ENCODE data around the gene KIAA1217.

Gene KIAA1217

GRCh38 chr10:24249829-24250415 is 41.0 kb downstream of the KIAA1217 start:
- no peak for DNase-seq

- no peak for DNase-seq
Measured at GRCh38 chr10:24251547-24251946, 42.6 kb downstream of the KIAA1217 start.

GRCh38 chr10:24254180-24254579 is 45.2 kb downstream of the KIAA1217 start:
- no peak for DNase-seq

- DNase-seq = no peak
Measured at GRCh38 chr10:24255115-24255880, 46.4 kb downstream of the KIAA1217 start.

- no peak for DNase-seq
Measured at GRCh38 chr10:24255881-24256311, 47.0 kb downstream of the KIAA1217 start.

GRCh38 chr10:24256619-24257107 is 47.7 kb downstream of the KIAA1217 start:
- DNase-seq = no peak

GRCh38 chr10:24257588-24257987 is 48.6 kb downstream of the KIAA1217 start:
- no peak for DNase-seq

- DNase-seq = no peak
Measured at GRCh38 chr10:24259365-24260130, 50.6 kb downstream of the KIAA1217 start.

GRCh38 chr10:24261627-24262026 is 52.7 kb downstream of the KIAA1217 start:
- no peak for DNase-seq

- DNase-seq = no peak
Measured at GRCh38 chr10:24262929-24263590, 54.1 kb downstream of the KIAA1217 start.

- DNase-seq = no peak
Measured at GRCh38 chr10:24269476-24269875, 60.5 kb downstream of the KIAA1217 start.

- DNase-seq = no peak
Measured at GRCh38 chr10:24272374-24272773, 63.4 kb downstream of the KIAA1217 start.

- DNase-seq = no peak
Measured at GRCh38 chr10:24277277-24277676, 68.3 kb downstream of the KIAA1217 start.

GRCh38 chr10:24277771-24278170 is 68.8 kb downstream of the KIAA1217 start:
- DNase-seq = no peak

- no peak for DNase-seq
Measured at GRCh38 chr10:24278176-24278889, 69.4 kb downstream of the KIAA1217 start.

GRCh38 chr10:24279166-24279565 is 70.2 kb downstream of the KIAA1217 start:
- DNase-seq = no peak

- DNase-seq = no peak
Measured at GRCh38 chr10:24287559-24288195, 78.7 kb downstream of the KIAA1217 start.

- no peak for DNase-seq
Measured at GRCh38 chr10:24288581-24288980, 79.6 kb downstream of the KIAA1217 start.

GRCh38 chr10:24289235-24289634 is 80.3 kb downstream of the KIAA1217 start:
- no peak for DNase-seq

GRCh38 chr10:24292304-24293293 is 83.7 kb downstream of the KIAA1217 start:
- DNase-seq = no peak

Measured in DMS153 (cell line).